Measurements from ENCODE around the gene CEP164.
A peak's percentile ranks its signal among the peaks of the same experiment; 100 is the strongest.

Gene CEP164

DNA sequence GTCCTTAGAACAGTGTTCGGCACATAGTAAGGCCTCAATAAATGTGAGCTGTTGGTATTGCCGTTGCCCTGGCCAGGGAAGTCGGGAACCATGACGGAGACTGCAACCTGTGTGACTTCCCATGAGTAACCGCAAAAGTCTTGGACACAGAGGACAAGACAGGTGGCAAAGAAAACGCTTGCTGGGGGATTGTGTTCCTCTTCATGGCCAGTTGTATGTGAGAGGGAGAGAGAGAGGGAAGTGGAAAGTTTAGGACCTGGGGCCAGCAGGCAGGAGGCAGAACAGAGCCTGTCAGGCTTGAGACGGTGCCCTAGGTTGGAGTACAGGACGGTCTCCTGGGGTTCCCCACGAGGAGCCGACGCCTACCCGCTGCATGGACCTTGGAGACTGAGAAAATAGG lies 90.2 kb downstream of the CEP164 start:
- no peak for DNase-seq (ENCODE audit: low read depth in 2 of 3, low spot score in 2 of 3)

DNA sequence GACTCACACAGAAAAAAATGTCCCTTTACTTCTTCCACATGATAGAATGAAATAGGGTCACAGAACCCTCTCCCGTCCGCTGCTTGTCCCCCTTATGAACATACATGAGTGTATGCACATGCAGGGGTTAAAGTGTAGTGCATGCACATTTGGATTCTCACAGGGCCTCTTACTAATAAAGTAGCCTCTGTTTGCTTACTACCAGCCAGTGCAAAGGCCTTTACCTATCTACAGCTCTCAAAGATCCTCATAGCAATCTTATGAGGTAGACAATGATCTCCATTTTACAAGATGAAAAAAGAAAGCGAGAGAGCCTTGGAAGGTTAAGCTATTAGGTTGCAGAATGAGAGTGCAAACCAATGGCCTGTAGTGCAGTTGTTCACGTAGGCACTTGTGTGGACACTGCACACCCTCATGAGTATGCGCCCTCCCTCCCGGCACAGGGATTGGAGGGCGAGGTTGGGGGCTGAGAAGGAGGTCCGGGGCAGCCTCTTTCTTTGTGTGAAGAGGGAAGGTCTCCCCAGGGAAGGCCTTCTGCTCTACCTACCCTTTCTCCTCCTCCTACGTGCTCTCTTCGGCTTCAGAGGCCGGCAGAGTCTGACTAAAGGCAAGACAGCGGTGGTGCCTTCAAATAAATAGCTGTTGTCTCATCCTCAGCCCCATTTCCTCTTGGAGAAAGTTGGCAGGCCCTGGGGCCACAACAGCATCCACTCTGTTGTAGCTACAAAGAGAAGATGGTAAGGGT lies 91.3 kb downstream of the CEP164 start:
- DNase-seq (ENCODE audit: low read depth in 2 of 3, low spot score in 2 of 3), result no peak

DNA sequence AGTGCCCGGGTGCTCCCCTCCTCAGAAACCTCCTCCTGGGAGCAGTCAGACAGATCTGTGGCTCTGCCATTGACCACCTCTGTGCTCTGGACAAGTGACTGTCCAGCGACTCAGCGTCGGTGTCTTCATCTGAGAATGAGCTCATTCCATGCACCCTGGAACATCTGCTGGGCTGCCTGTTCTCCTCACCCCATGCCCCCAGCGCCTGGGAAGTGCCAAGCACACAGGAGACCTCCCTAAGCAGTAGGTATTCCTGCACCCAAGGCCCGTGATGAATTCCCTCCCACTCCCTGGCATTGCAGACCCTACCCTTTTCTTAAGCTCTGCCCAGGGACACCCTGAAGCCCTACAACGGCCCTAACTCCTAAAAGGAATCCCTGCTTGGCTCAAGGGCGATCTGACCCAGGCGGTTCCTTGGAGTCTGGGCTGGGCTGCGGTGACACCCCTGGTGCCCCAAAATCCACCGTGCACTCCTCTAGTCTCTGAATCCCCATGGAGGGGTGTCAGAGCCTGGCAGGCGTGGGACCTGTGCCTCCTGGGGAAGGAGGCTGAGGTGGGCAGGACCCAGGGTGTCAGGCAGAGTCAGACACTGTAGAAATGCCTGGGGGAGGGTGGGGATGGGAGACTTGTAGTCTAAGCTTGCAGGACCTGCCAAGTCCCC lies 92.0 kb downstream of the CEP164 start:
- no peak for DNase-seq (ENCODE audit: low read depth in 2 of 3, low spot score in 2 of 3)

DNA sequence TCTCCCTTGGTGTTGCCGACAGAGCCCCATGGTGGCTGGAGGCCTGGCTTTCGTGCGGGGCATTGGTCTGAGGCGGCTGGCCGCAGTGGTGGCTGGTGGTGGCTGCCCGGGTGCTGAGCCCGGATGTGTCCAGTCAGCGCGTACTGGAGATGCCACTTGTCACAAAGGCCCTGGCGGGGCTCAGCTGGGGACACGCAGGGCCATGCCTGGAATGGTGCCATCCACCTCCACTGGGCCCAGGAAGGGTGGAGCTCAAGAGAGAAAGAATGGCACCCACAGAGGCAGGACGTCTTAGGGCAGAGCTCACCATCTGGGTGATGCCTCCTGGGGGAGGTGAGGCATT lies 92.5 kb downstream of the CEP164 start:
- DNase-seq (ENCODE audit: low read depth in 2 of 3, low spot score in 2 of 3), result no peak

- no peak for DNase-seq (ENCODE audit: low read depth in 2 of 3, low spot score in 2 of 3)
Observed at GRCh38 chr11:117420598-117420997, 92.9 kb downstream of the CEP164 start.

- no peak for DNase-seq (ENCODE audit: low read depth in 2 of 3, low spot score in 2 of 3)
Observed at GRCh38 chr11:117421041-117421440, 93.4 kb downstream of the CEP164 start.

GRCh38 chr11:117421476-117421875 lies 93.8 kb downstream of the CEP164 start:
- DNase-seq (ENCODE audit: low read depth in 2 of 3, low spot score in 2 of 3), result no peak

DNA sequence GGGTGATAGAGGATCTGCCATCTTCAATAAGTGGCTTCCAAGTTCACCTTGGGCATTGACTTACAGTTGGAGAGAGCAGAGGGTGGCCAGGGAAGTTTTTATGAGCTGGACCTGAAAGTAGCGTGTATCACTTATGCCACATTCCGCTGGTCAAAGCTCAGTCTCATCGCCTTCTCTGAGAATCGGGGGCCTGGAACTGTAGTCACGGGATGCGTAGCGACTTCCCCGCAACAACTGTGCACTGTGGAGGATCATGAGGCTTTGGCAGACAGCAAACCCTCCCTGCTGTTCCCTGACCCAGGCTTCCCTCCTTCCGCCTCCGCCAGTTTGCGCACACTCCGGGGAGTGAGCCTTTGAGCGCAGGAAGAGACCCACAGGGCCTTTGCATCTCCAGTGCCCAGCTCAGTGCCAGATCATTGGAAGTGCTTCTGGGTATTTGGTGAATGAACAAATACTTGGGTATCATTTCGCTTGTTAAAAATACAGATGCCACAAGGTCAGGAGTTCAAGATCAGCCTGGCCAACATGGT lies 95.5 kb downstream of the CEP164 start:
- DNase-seq (ENCODE audit: low read depth in 2 of 3, low spot score in 2 of 3), result no peak

GRCh38 chr11:117424781-117425180 lies 97.1 kb downstream of the CEP164 start:
- DNase-seq (ENCODE audit: low read depth in 2 of 3, low spot score in 2 of 3), result no peak

- no peak for DNase-seq (ENCODE audit: low read depth in 2 of 3, low spot score in 2 of 3)
Observed at GRCh38 chr11:117425679-117426296, 98.1 kb downstream of the CEP164 start.

DNA sequence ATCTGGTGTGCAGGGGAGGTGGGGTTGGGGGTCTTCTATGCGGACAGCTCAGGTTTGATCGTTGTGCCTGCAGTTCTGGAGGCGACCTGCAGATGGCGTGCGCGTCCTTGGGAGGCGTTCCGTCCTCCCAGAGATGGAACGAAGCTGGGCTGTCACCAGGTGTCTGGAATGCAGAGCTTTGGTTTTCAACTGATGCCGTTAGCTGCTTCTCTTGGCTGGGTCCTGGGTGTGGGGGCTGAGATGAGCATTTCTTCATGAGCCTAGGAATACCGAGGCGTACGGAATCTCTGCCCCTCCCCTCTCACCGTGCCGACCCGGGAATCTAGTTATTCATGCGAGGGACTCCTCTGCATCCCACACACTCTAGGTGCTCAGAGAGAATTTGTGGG lies 98.6 kb downstream of the CEP164 start:
- DNase-seq (ENCODE audit: low read depth in 2 of 3, low spot score in 2 of 3), result peak; percentile 33 to 84 (median 78)

- no peak for DNase-seq (ENCODE audit: low read depth in 2 of 3, low spot score in 2 of 3)
Observed at GRCh38 chr11:117426941-117427340, 99.3 kb downstream of the CEP164 start.

- no peak for DNase-seq (ENCODE audit: low read depth in 2 of 3, low spot score in 2 of 3)
Observed at GRCh38 chr11:117427356-117427874, 99.8 kb downstream of the CEP164 start.

DNA sequence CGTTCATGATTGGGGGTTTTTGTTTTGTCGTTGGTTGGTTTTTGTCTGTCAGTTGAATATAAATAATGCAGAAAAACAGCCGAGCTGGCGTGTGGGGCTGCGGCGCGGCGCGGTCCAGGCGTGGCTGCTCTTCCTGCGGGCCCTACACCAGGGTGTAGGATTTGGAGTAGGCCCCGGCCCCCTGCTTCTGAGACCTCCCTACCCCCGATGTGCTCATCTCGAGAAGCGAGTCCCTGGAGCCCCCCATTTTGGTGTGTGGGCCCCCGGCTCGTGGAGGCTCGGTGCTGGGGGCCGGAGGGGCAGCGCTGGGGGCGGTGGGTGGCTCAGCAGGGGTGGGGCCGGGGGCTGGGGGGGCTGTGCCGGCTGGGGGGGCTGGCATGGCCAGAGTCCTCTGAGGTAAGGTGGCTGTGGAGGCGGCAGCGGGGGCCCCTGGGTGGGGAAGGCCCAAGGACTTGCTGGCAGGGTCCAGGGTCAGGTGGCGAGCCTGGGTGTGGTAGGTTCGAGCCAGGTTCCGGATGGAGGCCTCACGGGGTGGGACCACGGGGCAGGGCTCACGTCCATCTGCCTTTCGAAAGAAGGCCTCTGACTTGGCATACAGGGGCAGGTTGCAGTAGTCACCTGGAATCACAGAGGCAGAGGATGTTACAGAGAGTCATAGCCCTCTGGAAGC lies 100.7 kb downstream of the CEP164 start:
- no peak for DNase-seq (ENCODE audit: low read depth in 2 of 3, low spot score in 2 of 3)

DNA sequence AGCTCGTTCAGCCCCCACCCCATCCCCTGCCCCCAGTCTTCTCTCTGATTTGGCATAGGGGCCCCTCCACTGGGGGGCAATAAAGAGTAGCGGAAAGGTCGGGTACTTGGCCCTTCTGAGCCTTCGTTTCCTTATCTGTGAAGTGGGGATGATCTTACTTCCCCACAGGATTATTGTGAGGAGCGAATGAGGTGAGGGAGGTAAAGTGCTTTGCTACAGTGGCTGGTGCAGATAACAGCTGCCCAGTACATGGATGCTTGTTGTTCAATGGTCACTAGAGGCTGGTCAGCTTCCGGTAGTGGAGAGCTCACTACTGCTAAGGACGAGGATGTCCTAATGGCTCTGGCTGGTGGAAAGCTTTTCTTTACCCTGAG lies 101.2 kb downstream of the CEP164 start:
- no peak for DNase-seq (ENCODE audit: low read depth in 2 of 3, low spot score in 2 of 3)

GRCh38 chr11:117430293-117430955 lies 102.8 kb downstream of the CEP164 start:
- DNase-seq (ENCODE audit: low read depth in 2 of 3, low spot score in 2 of 3), result no peak

GRCh38 chr11:117431436-117431835 lies 103.8 kb downstream of the CEP164 start:
- no peak for DNase-seq (ENCODE audit: low read depth in 2 of 3, low spot score in 2 of 3)

GRCh38 chr11:117433717-117434116 lies 106.1 kb downstream of the CEP164 start:
- DNase-seq (ENCODE audit: low read depth in 2 of 3, low spot score in 2 of 3), result no peak

DNA sequence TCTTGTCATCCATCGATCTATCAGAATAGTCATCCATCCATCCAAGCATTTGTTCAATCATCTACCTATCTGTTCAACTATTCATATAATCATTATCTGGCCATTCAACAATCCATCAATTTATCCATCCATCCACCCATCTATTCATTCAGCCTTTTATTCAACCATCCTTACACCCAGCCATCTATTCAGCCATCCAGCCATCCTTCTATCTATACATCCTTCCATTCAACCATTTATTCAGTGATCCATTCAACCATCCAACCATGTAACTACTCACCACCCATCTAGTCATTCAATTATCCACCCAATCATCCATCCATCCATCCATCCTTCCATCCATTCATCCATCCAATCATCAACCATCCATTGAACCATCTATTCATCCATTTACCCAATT lies 106.8 kb downstream of the CEP164 start:
- no peak for DNase-seq (ENCODE audit: low read depth in 2 of 3, low spot score in 2 of 3)

DNA sequence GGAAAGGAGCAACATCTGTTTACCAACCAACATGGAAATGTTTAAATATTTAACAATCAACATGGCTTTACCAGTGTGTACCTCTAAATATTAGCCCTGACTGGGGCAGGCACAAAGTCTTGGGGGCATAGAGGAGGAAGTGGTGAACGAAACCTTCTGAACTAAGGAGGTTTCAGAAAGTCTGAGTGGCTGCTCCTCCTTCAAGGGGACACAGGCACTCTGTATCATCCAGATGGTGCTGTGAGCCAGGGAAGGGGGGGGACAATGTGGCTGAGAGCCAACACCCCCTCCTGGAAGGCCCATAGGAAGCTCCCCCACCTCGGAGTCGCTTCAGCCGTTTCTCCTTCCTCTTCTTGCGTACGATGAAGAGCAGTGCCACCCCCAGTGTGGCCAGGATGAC lies 107.7 kb downstream of the CEP164 start:
- no peak for DNase-seq (ENCODE audit: low read depth in 2 of 3, low spot score in 2 of 3)

Measured in activated CD8-positive, alpha-beta memory T cell treated with anti-CD3 and anti-CD28 coated beads for 48 hours (primary cell).